Activated T-helper 2 cell treated with anti-CD3 and anti-CD28 coated beads, Interferon-gamma antibody, Interleukin-2, Interleukin-4, amounts not matched to agents 10 μg/mL and 5 μg/mL and 100 μg/mL, durations not matched to agents 14 hours and 24 hours and 36 hours (primary cell): ENCODE measurements around the gene THAP11. TPM values are rescaled to one million over a fixed set of nuclear protein-coding genes. Genes with fewer than 3 reads are reported as not detected.

Source experiments
- DNase-seq: peaks from one replicate; pipeline ENCODE4 v3.0.0; 2021; ENCODE audit warnings: low spot score
- H3K27ac Mint-ChIP-seq: one replicate; pipeline ENCODE4 v1.8.0; 2021; ENCODE audit warnings: mixed read lengths
- H3K27me3 Mint-ChIP-seq: one replicate; pipeline ENCODE4 v1.8.0; 2021; ENCODE audit warnings: low read depth, mixed read lengths
- H3K36me3 Mint-ChIP-seq: one replicate; pipeline ENCODE4 v1.8.0; 2021; ENCODE audit warnings: low read depth, mixed read lengths
- H3K4me1 Mint-ChIP-seq: one replicate; pipeline ENCODE4 v1.8.0; 2021; ENCODE audit warnings: low read depth, mixed read lengths
- H3K4me3 Mint-ChIP-seq: one replicate; pipeline ENCODE4 v1.8.0; 2021; ENCODE audit warnings: low read depth, mild to moderate bottlenecking, moderate library complexity, mixed read lengths
- H3K9me3 Mint-ChIP-seq: one replicate; pipeline ENCODE4 v1.8.0; 2021; ENCODE audit warnings: mixed read lengths
- intact Hi-C: fragments of 100-400 bp; cut with micrococcal nuclease; formaldehyde crosslinking; loops from one replicate; pipeline ENCODE4 v1.15.1; 2023
- total RNA-seq: library from RNA; stranded (reverse); gene quantifications from 2 replicates; pipeline ENCODE4 v1.2.3, GENCODE V29; 2022

THAP11 gene
- 43.0 and 45.1 TPM in 2 replicates for total RNA-seq

DNA sequence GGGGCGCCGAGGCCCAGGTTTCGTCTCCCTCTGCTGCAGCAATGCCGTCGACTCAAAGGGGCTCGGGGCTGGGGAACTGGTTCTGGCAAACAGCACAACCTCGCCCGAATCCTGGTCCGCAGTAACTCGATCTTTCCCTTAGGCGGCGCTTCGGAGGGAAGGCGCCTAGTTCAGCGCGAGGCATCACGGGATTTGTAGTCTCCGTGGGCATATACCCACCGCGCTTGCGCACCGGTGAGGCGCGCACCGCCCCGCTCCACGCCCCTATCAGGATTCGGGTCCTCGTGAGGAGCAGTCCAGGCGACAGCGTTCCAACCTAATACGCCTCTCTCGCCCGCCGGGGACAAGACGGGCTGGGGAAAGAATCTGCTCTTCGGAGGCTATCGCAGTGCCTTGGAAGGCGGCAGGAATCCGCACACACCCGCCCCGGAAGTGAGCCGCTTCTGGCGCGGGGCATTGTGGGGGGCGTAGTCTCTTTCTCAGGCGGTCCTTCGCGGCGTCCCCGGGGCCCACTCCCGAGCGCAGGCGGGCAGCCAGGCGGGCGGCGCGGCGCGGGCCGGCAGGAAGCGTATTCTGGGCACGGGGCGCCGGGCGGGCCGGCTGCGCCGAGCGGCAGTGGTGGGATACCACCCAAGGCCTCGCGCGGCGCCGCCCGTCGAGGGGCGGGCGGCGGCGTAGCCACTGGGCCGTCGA lies at the start of gene THAP11:
TSS of gene THAP11 (plus strand) at position 505 of the 693 bp plus-strand sequence. CDS start 235 bp downstream, outside the sequence.
- no peaks in the 10 kb centered on the region for H3K27me3 Mint-ChIP-seq
- no peaks in the 10 kb centered on the region for H3K9me3 Mint-ChIP-seq
- peaks cover 16% of the 10 kb centered on the region for H3K36me3 Mint-ChIP-seq
- H3K4me3 Mint-ChIP-seq = peak within 1 kb of the TSS; percentile 89
- peak; percentile 92 for DNase-seq
- intact Hi-C loops = loop anchor here (1.0 to 10.0 kb wide), 2 partner anchors 9 to 597 kb away; partner anchors contain the start of genes FHOD1 and SLC9A5
- H3K27ac Mint-ChIP-seq = peak within 1 kb of the TSS; percentile 94
- peaks cover 29% of the 10 kb centered on the region for H3K4me1 Mint-ChIP-seq

- no peaks in the 10 kb centered on the region for H3K9me3 Mint-ChIP-seq
- intact Hi-C loops = no loop called here
- H3K36me3 Mint-ChIP-seq = peaks cover 22% of the 10 kb centered on the region
- peaks cover 8% of the 10 kb centered on the region for H3K4me1 Mint-ChIP-seq
- DNase-seq = no peak
- no peaks in the 10 kb centered on the region for H3K27me3 Mint-ChIP-seq
- no peak overlapping the region for H3K27ac Mint-ChIP-seq
- no peak overlapping the region for H3K4me3 Mint-ChIP-seq
Measured at GRCh38 chr16:67796099-67796718, 45.9 kb upstream of the THAP11 start.

DNA sequence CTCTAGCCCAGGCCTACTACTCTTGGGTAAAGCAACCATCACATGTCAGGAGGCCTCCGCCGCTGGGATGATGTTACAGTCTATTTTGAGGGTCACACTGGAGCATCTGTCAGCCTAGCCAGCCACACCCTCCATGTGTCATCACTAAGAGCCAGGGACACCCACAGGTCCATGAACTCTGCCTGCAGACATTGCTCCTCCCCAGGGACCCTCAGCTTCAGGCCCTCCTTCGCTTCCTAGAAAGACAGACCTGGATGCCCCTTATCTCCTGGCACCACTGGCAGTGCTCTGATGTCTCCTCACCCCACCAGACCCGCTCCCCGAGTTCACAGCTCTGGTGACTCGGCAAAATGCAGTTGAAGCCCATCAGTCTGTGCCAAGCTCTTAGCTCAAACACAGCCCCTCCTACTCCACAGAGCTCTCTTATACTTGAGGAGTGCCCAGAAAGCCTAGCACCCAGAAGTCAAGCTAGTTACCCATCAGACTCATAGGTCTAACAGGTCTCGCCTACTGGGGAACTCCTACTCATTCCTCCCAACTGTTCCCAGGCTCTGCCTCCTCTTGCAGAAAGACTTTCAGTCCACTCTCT lies 41.7 kb upstream of the THAP11 start:
- Mint-ChIP-seq H3K27ac (no peak overlapping the region), H3K27me3 (no peaks in the 10 kb centered on the region), H3K4me1 (peaks cover 39% of the 10 kb centered on the region), H3K9me3 (no peaks in the 10 kb centered on the region), H3K4me3 (no peak overlapping the region), H3K36me3 (peaks cover 57% of the 10 kb centered on the region)
- no peak for DNase-seq
- intact Hi-C loops = loop anchor here (10.0 kb wide), 1 partner anchor 276 kb away; the partner anchor contains the start of gene RIPOR1

GRCh38 chr16:67801241-67801640 lies 40.9 kb upstream of the THAP11 start:
- intact Hi-C loops = loop anchor here (10.0 kb wide), 1 partner anchor 276 kb away; the partner anchor contains the start of gene RIPOR1
- peaks cover 41% of the 10 kb centered on the region for H3K4me1 Mint-ChIP-seq
- H3K27me3 Mint-ChIP-seq = no peaks in the 10 kb centered on the region
- peaks cover 56% of the 10 kb centered on the region for H3K36me3 Mint-ChIP-seq
- H3K9me3 Mint-ChIP-seq = no peaks in the 10 kb centered on the region
- H3K27ac Mint-ChIP-seq = no peak overlapping the region
- DNase-seq = no peak
- H3K4me3 Mint-ChIP-seq = no peak overlapping the region

DNA sequence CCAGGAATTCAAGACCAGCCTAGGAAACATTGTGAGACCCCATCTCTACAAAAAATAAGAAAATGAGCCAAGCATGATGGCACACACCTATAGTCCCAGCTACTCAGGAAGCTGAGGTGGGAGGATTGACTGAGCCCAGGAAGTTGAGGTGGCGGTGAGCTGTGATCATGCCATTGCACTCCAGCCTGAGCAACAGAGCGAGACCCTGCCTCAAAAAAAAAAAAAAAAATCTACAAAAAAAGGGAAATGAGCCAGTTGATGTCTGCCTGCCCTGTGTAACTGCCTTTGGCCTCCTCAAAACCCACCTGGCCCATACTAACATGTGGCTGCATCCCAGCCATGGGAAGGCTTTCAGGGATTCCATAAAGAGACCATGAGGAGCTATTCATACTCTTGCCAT lies 40.2 kb upstream of the THAP11 start:
- peak overlapping the region; percentile 52 for H3K27ac Mint-ChIP-seq
- DNase-seq = no peak
- H3K36me3 Mint-ChIP-seq = peaks cover 51% of the 10 kb centered on the region
- peaks cover 41% of the 10 kb centered on the region for H3K4me1 Mint-ChIP-seq
- no peaks in the 10 kb centered on the region for H3K9me3 Mint-ChIP-seq
- intact Hi-C loops = loop anchor here (10.0 kb wide), 1 partner anchor 277 kb away; the partner anchor contains the start of gene RIPOR1
- H3K4me3 Mint-ChIP-seq = no peak overlapping the region
- H3K27me3 Mint-ChIP-seq = no peaks in the 10 kb centered on the region

GRCh38 chr16:67803894-67804293 lies 38.2 kb upstream of the THAP11 start:
- Mint-ChIP-seq H3K36me3 (peaks cover 51% of the 10 kb centered on the region), H3K27me3 (no peaks in the 10 kb centered on the region), H3K9me3 (no peaks in the 10 kb centered on the region), H3K4me1 (peaks cover 44% of the 10 kb centered on the region), H3K27ac (peak overlapping the region; percentile 46), H3K4me3 (peak overlapping the region; percentile 39)
- no peak for DNase-seq
- intact Hi-C loops = loop anchor here (10.0 kb wide), 1 partner anchor 279 kb away; the partner anchor contains the start of gene RIPOR1

DNA sequence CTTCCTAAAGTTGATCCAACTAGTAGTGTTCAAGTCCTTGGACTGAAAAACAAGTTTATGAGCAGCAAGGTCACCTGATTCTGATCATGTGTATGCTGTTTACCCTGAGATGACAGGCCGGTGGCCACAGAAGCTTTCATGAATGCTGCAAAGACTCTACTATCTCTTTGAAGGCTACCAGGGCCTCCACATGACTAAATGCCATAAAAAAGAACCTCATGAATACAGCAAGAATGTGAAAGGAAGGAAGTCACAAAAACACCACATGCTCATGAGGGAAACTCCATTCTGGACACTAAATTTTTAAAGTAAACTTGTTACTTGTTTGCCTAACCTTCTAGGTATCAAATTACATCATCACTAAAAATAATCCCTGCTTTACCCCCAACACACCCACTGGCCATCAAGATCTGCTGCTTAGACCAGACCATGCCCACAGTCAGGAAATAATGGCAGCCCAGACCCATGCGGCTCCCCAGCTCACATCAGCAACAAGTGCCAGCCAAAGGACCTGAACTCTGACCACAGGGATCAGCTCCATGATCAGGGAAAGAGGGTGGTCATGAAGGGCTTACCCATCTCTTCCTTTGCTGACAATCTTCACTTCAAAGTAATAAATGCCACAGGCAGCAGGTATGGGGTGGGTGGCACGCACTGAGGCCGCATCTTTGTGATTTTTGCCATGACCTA lies 37.1 kb upstream of the THAP11 start:
- H3K9me3 Mint-ChIP-seq = no peaks in the 10 kb centered on the region
- H3K4me1 Mint-ChIP-seq = peaks cover 44% of the 10 kb centered on the region
- H3K36me3 Mint-ChIP-seq = peaks cover 46% of the 10 kb centered on the region
- H3K27me3 Mint-ChIP-seq = no peaks in the 10 kb centered on the region
- intact Hi-C loops = loop anchor here (5.0 to 10.0 kb wide), 2 partner anchors 88 to 280 kb away; partner anchors contain the start of genes GFOD2 and RIPOR1
- H3K27ac Mint-ChIP-seq = peak overlapping the region; percentile 24
- H3K4me3 Mint-ChIP-seq = peak overlapping the region; percentile 95
- DNase-seq = no peak

- Mint-ChIP-seq H3K4me1 (peaks cover 39% of the 10 kb centered on the region), H3K27ac (peak overlapping the region; percentile 76), H3K27me3 (no peaks in the 10 kb centered on the region), H3K36me3 (peaks cover 38% of the 10 kb centered on the region), H3K9me3 (no peaks in the 10 kb centered on the region), H3K4me3 (peak overlapping the region; percentile 95)
- no peak for DNase-seq
- intact Hi-C loops = loop anchor here (1.0 to 10.0 kb wide), 7 partner anchors 27 to 325 kb away; partner anchors contain the start of genes ACD, ATP6V0D1, CTCF and GFOD2
Measured at GRCh38 chr16:67805718-67806427, 36.2 kb upstream of the THAP11 start.

- Mint-ChIP-seq H3K27ac (peak within 1 kb of the TSS; percentile 94), H3K36me3 (peaks cover 32% of the 10 kb centered on the region), H3K4me3 (peak within 1 kb of the TSS; percentile 95), H3K27me3 (no peaks in the 10 kb centered on the region), H3K4me1 (peaks cover 32% of the 10 kb centered on the region), H3K9me3 (no peaks in the 10 kb centered on the region)
- intact Hi-C loops = loop anchor here (1.0 to 10.0 kb wide), 7 partner anchors 27 to 325 kb away; partner anchors contain the start of genes ACD, ATP6V0D1, CTCF and GFOD2
- DNase-seq = peak; percentile 97
Measured at GRCh38 chr16:67806428-67807147, 35.5 kb upstream of the THAP11 start, which contains the start of the genes RANBP10 and TSNAXIP1. RANBP10 (minus strand) TSS chr16:67806560; CDS start chr16:67806536, 24 bp downstream. TSNAXIP1 (plus strand) TSS chr16:67806889; CDS start chr16:67807150, 261 bp downstream.

DNA sequence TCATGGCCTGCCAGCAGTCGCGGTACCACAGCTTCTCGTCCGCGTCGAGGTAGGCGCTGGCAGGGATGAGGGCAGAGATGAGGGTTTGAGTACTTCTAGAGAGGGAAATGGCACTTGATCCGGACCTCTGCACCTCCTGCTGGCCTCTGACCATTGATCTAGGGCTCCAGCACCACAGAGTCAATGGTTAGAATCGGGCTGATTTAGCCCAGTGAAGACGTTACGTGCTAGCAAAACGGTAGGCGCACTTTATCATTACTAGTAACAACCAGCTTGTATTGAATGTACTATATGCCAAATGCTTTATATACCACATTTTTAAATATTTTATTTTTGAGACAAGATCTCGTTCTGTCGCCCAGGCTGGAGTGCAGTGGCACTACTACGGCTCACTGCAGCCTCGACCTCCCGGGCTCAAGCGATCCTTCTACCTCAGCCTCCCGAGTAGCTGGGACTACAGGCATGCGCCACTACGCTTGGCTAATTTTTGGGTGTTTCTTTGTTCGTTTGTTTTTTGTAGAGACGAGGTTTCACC lies 34.9 kb upstream of the THAP11 start:
- no peak for DNase-seq
- Mint-ChIP-seq H3K4me1 (peaks cover 26% of the 10 kb centered on the region), H3K27ac (peak overlapping the region; percentile 94), H3K4me3 (peak overlapping the region; percentile 95), H3K36me3 (peaks cover 26% of the 10 kb centered on the region), H3K27me3 (peaks cover 3% of the 10 kb centered on the region), H3K9me3 (no peaks in the 10 kb centered on the region)
- intact Hi-C loops = loop anchor here (2.0 to 10.0 kb wide), 3 partner anchors 90 to 282 kb away; partner anchors contain the start of genes ACD, GFOD2, PARD6A and RIPOR1

GRCh38 chr16:67811899-67812298 lies 30.2 kb upstream of the THAP11 start:
- H3K4me3 Mint-ChIP-seq = no peak overlapping the region

More at GRCh38 chr16:67811899-67812298, 30.2 kb upstream of the THAP11 start:
- Mint-ChIP-seq H3K27ac (no peak overlapping the region), H3K36me3 (no peaks in the 10 kb centered on the region), H3K9me3 (no peaks in the 10 kb centered on the region), H3K4me1 (peaks cover 6% of the 10 kb centered on the region), H3K27me3 (peaks cover 3% of the 10 kb centered on the region)
- no peak for DNase-seq
- intact Hi-C loops = no loop called here
